Right atrium auricular region (tissue), 2 donors: Measurements from ENCODE around the gene GLRX2. TPM values are rescaled to one million over a fixed set of nuclear protein-coding genes. Genes with fewer than 3 reads are reported as not detected.

ENCODE experiments used
- DNase-seq: peaks from one replicate; pipeline ENCODE4 v3.0.0-alpha.2; 2019; ENCODE audit warnings: low spot score
- H3K27ac ChIP-seq, 2 donors: fragments of 200-600 bp; sonication (generic); 1 replicate in 1 of 2; 2 replicates in 1 of 2; pipeline ENCODE4 v1.5.1; 2016 to 2019
- H3K27me3 ChIP-seq, 2 donors: fragments of 200-600 bp; sonication (generic); one replicate each; pipeline versions ENCODE4 v1.5.1 to v1.6.0; 2017 to 2019
- H3K36me3 ChIP-seq: fragments of 200-600 bp; sonication (generic); one replicate; pipeline ENCODE4 v1.5.1; 2016
- H3K4me1 ChIP-seq, 2 donors: fragments of 200-600 bp; sonication (generic); one replicate each; pipeline versions ENCODE4 v1.5.1 to v1.6.0; 2017 to 2019
- H3K4me3 ChIP-seq, 2 donors: fragments of 200-600 bp; sonication (generic); 1 replicate in 1 of 2; 2 replicates in 1 of 2; pipeline ENCODE4 v1.5.1; 2017 to 2019; ENCODE audit warnings: mild to moderate bottlenecking in 1 of 2, moderate library complexity in 1 of 2
- H3K9me3 ChIP-seq, 2 donors: fragments of 200-600 bp; sonication (generic); one replicate each; pipeline ENCODE4 v1.5.1; 2019
- CTCF ChIP-seq, 2 donors: fragments of 200-600 bp; sonication (generic); IDR thresholded peaks; one replicate each; pipeline ENCODE4 v1.5.1; 2019; ENCODE audit warnings: antibody characterized with exemption in 2 of 2
- total RNA-seq, 2 donors: library from RNA; depleted of rRNA; stranded (reverse); fragments of >200 nt; gene quantifications; one replicate each; pipeline ENCODE4 v1.1.0, GENCODE V29; 2016

The GLRX2 gene
- total RNA-seq, 2 donors from 2014 or later: 6.8 to 12.1 TPM

- Histone ChIP-seq H3K4me1 (no peaks in the 10 kb centered on the region), H3K9me3 (no peaks in the 10 kb centered on the region), H3K36me3 (peaks cover 48% of the 10 kb centered on the region), H3K27me3 (no peaks in the 10 kb centered on the region), H3K27ac (no peak overlapping the region), H3K4me3 (no peak overlapping the region)
- TF ChIP-seq CTCF (IDR thresholded peaks at IDR 0.05): no peak
- no peak for DNase-seq
Observed at GRCh38 chr1:193085263-193085662, 20.0 kb downstream of the GLRX2 start.

- H3K9me3 ChIP-seq: no peaks in the 10 kb centered on the region
- no peaks in the 10 kb centered on the region for H3K4me1 ChIP-seq
- DNase-seq: no peak
- H3K36me3 ChIP-seq: peaks cover 50% of the 10 kb centered on the region
- no peak overlapping the region for H3K4me3 ChIP-seq
- no peak overlapping the region for H3K27ac ChIP-seq
- TF ChIP-seq CTCF (IDR thresholded peaks at IDR 0.05): no peak
- H3K27me3 ChIP-seq: no peaks in the 10 kb centered on the region
Observed at GRCh38 chr1:193083365-193084088, 21.7 kb downstream of the GLRX2 start.

GRCh38 chr1:193079187-193079586 lies 26.0 kb downstream of the GLRX2 start:
- H3K27me3 ChIP-seq: no peaks in the 10 kb centered on the region
- peaks cover 51% of the 10 kb centered on the region for H3K36me3 ChIP-seq
- no peaks in the 10 kb centered on the region for H3K4me1 ChIP-seq
- no peak for TF ChIP-seq CTCF (IDR thresholded peaks at IDR 0.05)
- H3K27ac ChIP-seq: no peak overlapping the region
- H3K4me3 ChIP-seq: no peak overlapping the region
- no peaks in the 10 kb centered on the region for H3K9me3 ChIP-seq
- DNase-seq: no peak

GRCh38 chr1:193077991-193078390 lies 27.2 kb downstream of the GLRX2 start:
- TF ChIP-seq CTCF (IDR thresholded peaks at IDR 0.05): no peak
- DNase-seq: no peak
- Histone ChIP-seq H3K9me3 (no peaks in the 10 kb centered on the region), H3K27me3 (no peaks in the 10 kb centered on the region), H3K27ac (no peak overlapping the region), H3K4me1 (no peaks in the 10 kb centered on the region), H3K36me3 (peaks cover 39% of the 10 kb centered on the region), H3K4me3 (no peak overlapping the region)

GRCh38 chr1:193070942-193071341 lies 34.3 kb downstream of the GLRX2 start:
- no peaks in the 10 kb centered on the region for H3K9me3 ChIP-seq
- H3K36me3 ChIP-seq: no peaks in the 10 kb centered on the region
- no peaks in the 10 kb centered on the region for H3K27me3 ChIP-seq
- no peak overlapping the region for H3K27ac ChIP-seq
- no peak overlapping the region for H3K4me3 ChIP-seq
- TF ChIP-seq CTCF (IDR thresholded peaks at IDR 0.05): no peak
- peaks cover 0 to 11% of the 10 kb centered on the region in 2 donors for H3K4me1 ChIP-seq
- DNase-seq: no peak

- Histone ChIP-seq H3K36me3 (no peaks in the 10 kb centered on the region), H3K27ac (peak overlapping the region in 1 of 2 donors; percentile 3), H3K9me3 (no peaks in the 10 kb centered on the region), H3K4me1 (peaks cover 0 to 11% of the 10 kb centered on the region in 2 donors), H3K4me3 (no peak overlapping the region), H3K27me3 (no peaks in the 10 kb centered on the region)
- TF ChIP-seq CTCF (IDR thresholded peaks at IDR 0.05): no peak
- no peak for DNase-seq
Observed at GRCh38 chr1:193070386-193070753, 34.8 kb downstream of the GLRX2 start.
